ENCODE measurements around the gene SH3RF2. TPM values are rescaled to one million over a fixed set of nuclear protein-coding genes. Genes with fewer than 3 reads are reported as not detected.

SH3RF2 gene
- total RNA-seq, 2 donors from 2014 or later = 2.6 to 3.2 TPM

DNA sequence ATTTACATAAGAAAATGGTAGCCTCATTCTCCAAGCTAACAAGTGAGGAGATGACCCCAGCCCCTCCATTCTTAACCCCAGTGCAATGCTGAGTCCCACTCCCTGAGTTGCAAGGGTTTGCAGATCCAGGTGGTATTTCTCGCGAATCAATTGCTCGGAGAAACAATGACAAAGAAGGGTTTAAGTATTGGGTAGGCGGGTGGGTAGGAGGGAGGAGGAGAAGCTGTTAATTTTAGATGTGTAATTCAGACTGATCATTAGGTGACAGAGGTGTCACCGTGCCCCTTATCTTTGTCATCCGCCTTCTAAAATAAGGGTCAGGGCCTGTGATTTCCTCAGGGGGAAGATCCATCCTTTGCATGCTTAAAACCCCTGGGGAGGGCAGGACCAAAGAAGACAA, 17.0 kb upstream of the SH3RF2 start:
- Mint-ChIP-seq H3K27ac (no peak overlapping the region), H3K4me3 (no peak overlapping the region), H3K27me3 (ENCODE audit: insufficient read depth) (no peaks in the 10 kb centered on the region), H3K9me3 (no peaks in the 10 kb centered on the region), H3K4me1 (peaks cover 8% of the 10 kb centered on the region), H3K36me3 (ENCODE audit: low read depth) (no peaks in the 10 kb centered on the region)
- H3K27ac ChIP-seq (ENCODE audit: low read depth, low read length) = no peak overlapping the region
- TF ChIP-seq, protein P1, sequence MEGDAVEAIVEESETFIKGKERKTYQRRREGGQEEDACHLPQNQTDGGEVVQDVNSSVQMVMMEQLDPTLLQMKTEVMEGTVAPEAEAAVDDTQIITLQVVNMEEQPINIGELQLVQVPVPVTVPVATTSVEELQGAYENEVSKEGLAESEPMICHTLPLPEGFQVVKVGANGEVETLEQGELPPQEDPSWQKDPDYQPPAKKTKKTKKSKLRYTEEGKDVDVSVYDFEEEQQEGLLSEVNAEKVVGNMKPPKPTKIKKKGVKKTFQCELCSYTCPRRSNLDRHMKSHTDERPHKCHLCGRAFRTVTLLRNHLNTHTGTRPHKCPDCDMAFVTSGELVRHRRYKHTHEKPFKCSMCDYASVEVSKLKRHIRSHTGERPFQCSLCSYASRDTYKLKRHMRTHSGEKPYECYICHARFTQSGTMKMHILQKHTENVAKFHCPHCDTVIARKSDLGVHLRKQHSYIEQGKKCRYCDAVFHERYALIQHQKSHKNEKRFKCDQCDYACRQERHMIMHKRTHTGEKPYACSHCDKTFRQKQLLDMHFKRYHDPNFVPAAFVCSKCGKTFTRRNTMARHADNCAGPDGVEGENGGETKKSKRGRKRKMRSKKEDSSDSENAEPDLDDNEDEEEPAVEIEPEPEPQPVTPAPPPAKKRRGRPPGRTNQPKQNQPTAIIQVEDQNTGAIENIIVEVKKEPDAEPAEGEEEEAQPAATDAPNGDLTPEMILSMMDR (conservative IDR thresholded peaks at IDR 0.05) = no peak
- H3K27me3 ChIP-seq (ENCODE audit: control insufficient read depth, insufficient read depth, low read length, poor library complexity, severe bottlenecking) = no peaks in the 10 kb centered on the region
- H3K4me3 ChIP-seq (ENCODE audit: low read length) = no peak overlapping the region
- no peaks in the 10 kb centered on the region for H3K36me3 ChIP-seq (ENCODE audit: control insufficient read depth, insufficient read depth, low read length)
- no peaks in the 10 kb centered on the region for H3K9me3 ChIP-seq (ENCODE audit: control insufficient read depth, low read length)
- H3K9ac ChIP-seq (ENCODE audit: extremely low read depth, low read length, poor library complexity, severe bottlenecking) = no peak overlapping the region
- H3K4me1 ChIP-seq (ENCODE audit: control insufficient read depth, insufficient read depth, low read length) = no peaks in the 10 kb centered on the region
- no peak for DNase-seq
- WGBS, 2 experiments (ENCODE audit: insufficient coverage in 1 of 2, insufficient read length in 1 of 2) = 78 to 89% methylated on average over 5 to 6 of the region's 6 CpGs

GRCh38 chr5:145920542-145921210, 15.7 kb upstream of the SH3RF2 start:
- TF ChIP-seq, protein P1 (conservative IDR thresholded peaks at IDR 0.05) = no peak
- no peaks in the 10 kb centered on the region for H3K27me3 Mint-ChIP-seq (ENCODE audit: insufficient read depth)
- Histone ChIP-seq H3K4me1 (ENCODE audit: control insufficient read depth, insufficient read depth, low read length) (peaks cover 6% of the 10 kb centered on the region), H3K4me3 (ENCODE audit: low read length) (no peak overlapping the region), H3K36me3 (ENCODE audit: control insufficient read depth, insufficient read depth, low read length) (no peaks in the 10 kb centered on the region), H3K27me3 (ENCODE audit: control insufficient read depth, insufficient read depth, low read length, poor library complexity, severe bottlenecking) (no peaks in the 10 kb centered on the region), H3K9me3 (ENCODE audit: control insufficient read depth, low read length) (no peaks in the 10 kb centered on the region), H3K27ac (ENCODE audit: low read depth, low read length) (no peak overlapping the region), H3K9ac (ENCODE audit: extremely low read depth, low read length, poor library complexity, severe bottlenecking) (no peak overlapping the region)
- H3K36me3 Mint-ChIP-seq (ENCODE audit: low read depth) = no peaks in the 10 kb centered on the region
- DNase-seq = no peak
- peaks cover 15% of the 10 kb centered on the region for H3K4me1 Mint-ChIP-seq
- no peak overlapping the region for H3K4me3 Mint-ChIP-seq
- H3K9me3 Mint-ChIP-seq = no peaks in the 10 kb centered on the region
- no peak overlapping the region for H3K27ac Mint-ChIP-seq
- 86 to 94% methylated on average over 1 of the region's 1 CpG for WGBS, 2 experiments (ENCODE audit: insufficient coverage in 1 of 2, insufficient read length in 1 of 2)

- no peak for DNase-seq
- Histone ChIP-seq H3K9me3 (ENCODE audit: control insufficient read depth, low read length) (no peaks in the 10 kb centered on the region), H3K4me3 (ENCODE audit: low read length) (no peak overlapping the region), H3K27me3 (ENCODE audit: control insufficient read depth, insufficient read depth, low read length, poor library complexity, severe bottlenecking) (no peaks in the 10 kb centered on the region), H3K27ac (ENCODE audit: low read depth, low read length) (no peak overlapping the region), H3K4me1 (ENCODE audit: control insufficient read depth, insufficient read depth, low read length) (peaks cover 6% of the 10 kb centered on the region), H3K36me3 (ENCODE audit: control insufficient read depth, insufficient read depth, low read length) (no peaks in the 10 kb centered on the region), H3K9ac (ENCODE audit: extremely low read depth, low read length, poor library complexity, severe bottlenecking) (no peak overlapping the region)
- Mint-ChIP-seq H3K4me3 (no peak overlapping the region), H3K27ac (no peak overlapping the region), H3K9me3 (no peaks in the 10 kb centered on the region), H3K36me3 (ENCODE audit: low read depth) (no peaks in the 10 kb centered on the region), H3K27me3 (ENCODE audit: insufficient read depth) (no peaks in the 10 kb centered on the region), H3K4me1 (peaks cover 18% of the 10 kb centered on the region)
- 92% methylated on average over 2 of the region's 2 CpGs; no CpG with 5 or more reads in 1 of the 2 experiments for WGBS, 2 experiments (ENCODE audit: insufficient coverage in 1 of 2, insufficient read length in 1 of 2)
- TF ChIP-seq, protein P1 (conservative IDR thresholded peaks at IDR 0.05) = no peak
Measured at GRCh38 chr5:145921211-145921610, 15.2 kb upstream of the SH3RF2 start.

Measured in endodermal cell (in vitro differentiated cells).